Upper lobe of left lung (tissue), 6 donors: ENCODE measurements around the gene HNRNPM. TPM values are rescaled to one million over a fixed set of nuclear protein-coding genes. Genes with fewer than 3 reads are reported as not detected.
"Not testable (repeated sequence)": the region's sequence is repeated elsewhere in the genome, so short reads cannot be mapped to it uniquely, and the experiment has no call there.

Source experiments
- ATAC-seq, 2 donors: fragments of 200-7000 bp; cut with Tn5 transposase; one replicate each; pipeline ENCODE4 v1.9.1; 2022; ENCODE audit warnings: mild to moderate bottlenecking in 2 of 2, moderate library complexity in 2 of 2; ENCODE audit not compliant: low FRiP score in 2 of 2
- DNase-seq, 2 donors: peaks; one replicate each; pipeline ENCODE4 v3.0.0-alpha.2; 2019 to 2020
- H3K27ac ChIP-seq, 4 donors: fragments of 200-600 bp; sonication (generic); one replicate each; pipeline ENCODE4 v1.5.1; 2016 to 2019
- H3K27me3 ChIP-seq, 4 donors: fragments of 200-600 bp; sonication (generic); one replicate each; pipeline ENCODE4 v1.5.1; 2017 to 2019
- H3K36me3 ChIP-seq, 4 donors: fragments of 200-600 bp; sonication (generic); one replicate each; pipeline ENCODE4 v1.5.1; 2016 to 2019
- H3K4me1 ChIP-seq, 4 donors: fragments of 200-600 bp; sonication (generic); one replicate each; pipeline ENCODE4 v1.5.1; 2018 to 2019
- H3K4me3 ChIP-seq, 4 donors: fragments of 200-600 bp; sonication (generic); one replicate each; pipeline ENCODE4 v1.5.1; 2017 to 2019; ENCODE audit warnings: mild to moderate bottlenecking in 2 of 4, moderate library complexity in 1 of 4
- H3K9me3 ChIP-seq, 4 donors: fragments of 200-600 bp; sonication (generic); one replicate each; pipeline ENCODE4 v1.5.1; 2018 to 2019
- EP300 ChIP-seq, 4 donors: sonication (generic); formaldehyde crosslinking; IDR thresholded peaks; one replicate each; pipeline ENCODE4 v1.5.1; 2017; ENCODE audit warnings: antibody characterized with exemption in 4 of 4, control low read depth in 2 of 4
- POLR2A ChIP-seq, 4 donors: fragments of 450-650 bp; IDR thresholded peaks; one replicate each; pipeline ENCODE4 v1.5.1; 2016 to 2017; ENCODE audit warnings: antibody characterized with exemption in 4 of 4, mild to moderate bottlenecking in 2 of 4
- POLR2AphosphoS5 ChIP-seq, 2 donors: sonication (generic); formaldehyde crosslinking; IDR thresholded peaks; one replicate each; pipeline ENCODE4 v1.5.1; 2017; ENCODE audit warnings: antibody characterized with exemption in 2 of 2
- WGBS, 2 donors: methylation state at CpG; one replicate each; pipeline ENCODE4 v1.1.5; 2017 to 2018; 5-methylcytosine and 5-hydroxymethylcytosine counted together
- total RNA-seq, 6 donors: library from RNA; depleted of rRNA in 4 of 6; stranded (reverse); fragments of >200 nt in 4 of 6; gene quantifications; one replicate each; pipeline versions ENCODE4 v1.1.0 to v1.2.1, GENCODE V29; 2016 to 2021
- TF ChIP-seq, protein P1 (sequence below), 6 experiments: fragments of 450-650 bp in 4 of 6; fragments of 200-600 bp in 2 of 6; sonication (generic) in 2 of 6; IDR thresholded peaks; one replicate each; pipeline ENCODE4 v1.5.1; 2016 to 2019; ENCODE audit warnings: antibody characterized with exemption in 6 of 6
- donor health status: DM: no; HTN: no; CAD: no; lungs with moderate emphysema.
- donor health status: DM: no; HTN: yes; CAD: no; lungs with severe emphysema.

Gene HNRNPM
- total RNA-seq, 6 donors from 2014 or later = 95.2 to 188 (median 149) TPM

DNA sequence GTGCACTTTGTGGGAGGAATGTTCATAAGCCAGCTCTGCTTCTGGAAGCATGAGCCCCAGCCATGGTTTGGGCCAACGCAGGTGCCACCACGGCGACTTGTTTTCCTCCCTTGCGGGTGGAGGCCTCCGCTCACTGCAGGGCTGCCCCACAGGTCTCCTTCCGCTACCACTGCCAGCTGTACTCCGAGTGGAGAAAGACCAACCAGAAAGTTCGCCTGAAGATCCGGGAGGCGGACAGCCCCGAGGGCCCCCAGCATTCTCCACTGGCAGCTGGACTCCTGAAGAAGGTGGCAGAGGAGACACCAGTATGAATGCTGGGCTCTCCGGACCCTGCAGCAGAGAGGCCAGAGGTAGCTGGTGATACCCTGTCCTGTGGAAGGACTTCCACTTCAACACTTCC is 6.5 kb upstream of the HNRNPM start:
- no peak for ATAC-seq
- peak in 1 of 2 donors; percentile 62 for DNase-seq
- peaks cover 0 to 26% (median 10%) of the 10 kb centered on the region in 4 donors for H3K36me3 ChIP-seq
- H3K4me3 ChIP-seq = no peak overlapping the region
- TF ChIP-seq, protein P1, sequence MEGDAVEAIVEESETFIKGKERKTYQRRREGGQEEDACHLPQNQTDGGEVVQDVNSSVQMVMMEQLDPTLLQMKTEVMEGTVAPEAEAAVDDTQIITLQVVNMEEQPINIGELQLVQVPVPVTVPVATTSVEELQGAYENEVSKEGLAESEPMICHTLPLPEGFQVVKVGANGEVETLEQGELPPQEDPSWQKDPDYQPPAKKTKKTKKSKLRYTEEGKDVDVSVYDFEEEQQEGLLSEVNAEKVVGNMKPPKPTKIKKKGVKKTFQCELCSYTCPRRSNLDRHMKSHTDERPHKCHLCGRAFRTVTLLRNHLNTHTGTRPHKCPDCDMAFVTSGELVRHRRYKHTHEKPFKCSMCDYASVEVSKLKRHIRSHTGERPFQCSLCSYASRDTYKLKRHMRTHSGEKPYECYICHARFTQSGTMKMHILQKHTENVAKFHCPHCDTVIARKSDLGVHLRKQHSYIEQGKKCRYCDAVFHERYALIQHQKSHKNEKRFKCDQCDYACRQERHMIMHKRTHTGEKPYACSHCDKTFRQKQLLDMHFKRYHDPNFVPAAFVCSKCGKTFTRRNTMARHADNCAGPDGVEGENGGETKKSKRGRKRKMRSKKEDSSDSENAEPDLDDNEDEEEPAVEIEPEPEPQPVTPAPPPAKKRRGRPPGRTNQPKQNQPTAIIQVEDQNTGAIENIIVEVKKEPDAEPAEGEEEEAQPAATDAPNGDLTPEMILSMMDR (IDR thresholded peaks at IDR 0.05) = no peak
- TF ChIP-seq EP300 (IDR thresholded peaks at IDR 0.05) (no peak), POLR2AphosphoS5 (IDR thresholded peaks at IDR 0.05) (no peak), POLR2A (IDR thresholded peaks at IDR 0.05) (no peak)
- no peaks in the 10 kb centered on the region for H3K9me3 ChIP-seq
- no peak overlapping the region for H3K27ac ChIP-seq
- 96 to 97% methylated on average over 12 of the region's 12 CpGs for WGBS, 2 donors
- no peaks in the 10 kb centered on the region for H3K27me3 ChIP-seq
- peaks cover 0 to 12% (median 10%) of the 10 kb centered on the region in 4 donors for H3K4me1 ChIP-seq

DNA sequence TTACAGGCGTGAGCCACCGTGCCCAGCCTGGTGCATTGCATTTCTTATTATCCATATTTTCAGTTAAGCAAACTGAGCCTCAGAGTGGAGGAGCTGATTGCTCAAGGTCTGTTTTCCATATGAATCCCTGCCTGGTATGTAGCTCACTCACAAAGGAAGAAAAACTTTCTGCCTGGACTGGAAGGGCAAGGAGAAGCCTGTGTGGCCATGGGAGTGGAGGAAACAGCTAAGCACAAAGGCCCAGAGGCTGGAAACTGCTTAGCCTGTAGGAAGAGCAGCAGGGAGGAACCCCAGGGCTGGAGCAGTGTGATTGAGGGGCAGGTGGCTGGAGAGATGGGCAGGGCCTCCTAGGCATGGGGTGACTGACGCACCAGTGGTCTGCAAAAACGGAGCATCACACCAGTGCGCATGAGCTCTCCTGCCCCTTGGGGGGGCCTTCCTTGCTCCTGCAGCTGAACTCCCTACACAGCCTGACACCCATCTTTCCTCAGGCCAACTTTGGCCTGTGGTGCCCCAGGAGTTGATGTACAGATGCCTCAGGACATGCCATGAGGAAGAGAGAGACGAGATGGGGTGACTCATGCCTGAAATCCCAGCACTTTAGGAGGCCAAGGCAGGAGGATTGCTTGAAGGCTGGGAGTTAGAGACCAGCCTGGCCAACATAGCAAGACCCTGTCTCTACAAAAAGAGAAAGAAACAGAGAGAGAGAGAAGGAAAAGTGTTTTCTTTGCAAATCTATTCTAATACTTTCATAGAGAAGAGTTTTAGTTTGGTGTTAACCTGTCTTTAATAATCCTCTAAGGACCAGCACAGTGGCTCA is 2.8 kb upstream of the HNRNPM start:
- TF ChIP-seq, protein P1 (IDR thresholded peaks at IDR 0.05) = no peak
- TF ChIP-seq POLR2A (IDR thresholded peaks at IDR 0.05) (no peak), POLR2AphosphoS5 (IDR thresholded peaks at IDR 0.05) (no peak), EP300 (IDR thresholded peaks at IDR 0.05) (no peak)
- H3K27me3 ChIP-seq = no peaks in the 10 kb centered on the region
- ATAC-seq (no peak), DNase-seq (no peak)
- no peak overlapping the region for H3K4me3 ChIP-seq
- H3K4me1 ChIP-seq = peaks cover 10 to 24% (median 17%) of the 10 kb centered on the region in 4 donors
- H3K27ac ChIP-seq = no peak overlapping the region
- peaks cover 0 to 22% (median 18%) of the 10 kb centered on the region in 4 donors for H3K36me3 ChIP-seq
- WGBS, 2 donors = 88 to 91% methylated on average over 5 to 6 of the region's 6 CpGs
- no peaks in the 10 kb centered on the region for H3K9me3 ChIP-seq

DNA sequence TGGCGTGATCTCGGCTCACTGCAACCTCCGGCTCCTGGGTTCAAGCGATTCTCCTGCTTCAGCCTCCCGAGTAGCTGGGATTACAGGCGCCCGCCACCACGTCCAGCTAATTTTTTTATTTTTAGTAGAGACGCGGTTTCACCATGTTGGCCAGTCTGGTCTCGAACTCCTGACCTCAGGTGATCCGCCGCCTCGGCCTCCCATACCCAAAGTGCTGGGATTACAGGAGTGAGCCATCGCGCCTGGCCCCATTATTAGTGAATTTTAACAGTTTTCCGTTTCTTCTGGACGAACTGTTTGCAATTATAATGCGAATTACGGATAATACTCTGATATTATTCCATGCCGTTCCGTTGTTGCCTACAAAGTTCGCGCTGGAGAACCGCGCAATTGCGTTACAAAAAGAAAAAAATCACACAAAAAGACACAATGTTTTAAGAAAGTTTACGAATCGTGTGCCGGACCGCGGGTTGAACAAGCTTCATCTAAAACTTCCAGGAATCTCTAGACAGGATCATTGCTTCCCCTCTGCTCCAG is 567 bp upstream of the HNRNPM start:
- Histone ChIP-seq H3K36me3 (peaks cover 0 to 21% (median 6%) of the 10 kb centered on the region in 4 donors), H3K4me3 (peak overlapping the region; percentile 4 to 93 (median 80)), H3K27ac (peak overlapping the region; percentile 97 to 99 (median 98)), H3K4me1 (peaks cover 33 to 46% (median 39%) of the 10 kb centered on the region in 4 donors)
- not testable (repeated sequence) for ATAC-seq, H3K9me3 ChIP-seq, H3K27me3 ChIP-seq, DNase-seq
- WGBS, 2 donors = 33 to 34% methylated on average over 32 of the region's 32 CpGs

DNA sequence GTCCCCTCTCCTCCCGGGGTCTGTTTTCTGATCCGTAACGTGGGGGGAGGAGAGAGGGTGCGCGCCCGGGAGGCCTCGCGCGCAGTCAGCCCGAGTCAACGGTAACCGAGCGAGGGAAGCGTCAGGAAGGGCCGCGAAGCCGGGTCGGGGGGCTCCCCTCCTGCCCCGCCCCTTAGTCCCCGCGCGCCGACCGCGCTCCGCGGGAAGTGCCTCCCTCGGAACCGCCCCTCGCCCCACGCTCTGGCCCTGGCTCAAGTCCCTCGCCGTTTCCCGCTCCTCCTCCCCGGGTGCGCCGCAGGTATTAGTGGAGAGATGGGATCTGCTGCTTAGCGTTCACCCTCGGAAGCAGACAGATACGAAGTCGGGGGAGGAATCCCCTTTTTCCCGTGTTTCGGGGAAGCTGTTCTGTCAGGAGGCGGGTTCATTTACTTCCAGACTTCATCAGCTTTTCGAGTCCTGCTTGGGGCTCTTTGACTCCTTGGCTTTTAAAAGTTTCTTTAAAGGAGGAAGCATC is 770 bp downstream of the HNRNPM start:
- WGBS, 2 donors = 3% methylated on average over 6 to 39 of the region's 45 CpGs
- peak overlapping the region; percentile 97 to 99 (median 98) for H3K27ac ChIP-seq
- peak; percentile 19 to 42 for TF ChIP-seq POLR2AphosphoS5 (IDR thresholded peaks at IDR 0.05)
- no peak for TF ChIP-seq EP300 (IDR thresholded peaks at IDR 0.05)
- no peaks in the 10 kb centered on the region for H3K9me3 ChIP-seq
- H3K27me3 ChIP-seq = no peaks in the 10 kb centered on the region
- H3K36me3 ChIP-seq = peaks cover 0 to 21% (median 5%) of the 10 kb centered on the region in 4 donors
- peaks cover 43 to 57% (median 48%) of the 10 kb centered on the region in 4 donors for H3K4me1 ChIP-seq
- ATAC-seq (peak; percentile 79), DNase-seq (peak; percentile 70 to 92)
- peak overlapping the region; percentile 70 to 93 (median 80) for H3K4me3 ChIP-seq

DNA sequence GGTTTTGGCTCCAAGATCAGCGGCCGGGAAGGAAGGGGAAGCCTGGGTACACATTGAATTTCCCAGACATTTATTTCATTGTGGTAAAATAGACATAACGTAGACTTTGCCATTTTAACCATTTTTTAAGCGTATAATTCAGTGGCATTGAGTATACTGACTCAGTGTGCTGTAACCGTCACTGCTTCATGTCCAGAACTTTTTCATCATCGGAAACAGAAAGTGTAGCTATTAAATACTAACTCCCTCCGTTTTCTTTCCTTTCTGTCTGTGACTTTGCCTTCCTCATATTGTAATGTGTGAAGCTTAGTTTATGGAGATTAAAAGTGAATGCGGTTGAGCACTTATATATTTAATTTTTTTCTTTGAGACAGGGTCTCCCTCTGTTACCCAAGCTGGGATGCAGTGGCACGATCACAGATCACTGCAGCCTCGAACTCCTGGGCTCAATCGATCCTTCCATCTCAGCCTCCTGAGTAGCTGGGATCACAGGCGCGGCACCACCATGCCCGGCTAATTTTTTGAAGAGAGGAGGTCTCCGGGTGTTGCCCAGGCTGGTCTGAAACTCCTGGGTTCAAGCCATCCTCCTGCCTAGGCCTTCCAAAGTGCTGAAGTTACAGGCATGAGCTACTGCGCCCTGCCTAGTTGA is 1.4 kb downstream of the HNRNPM start:
- peaks cover 0 to 21% (median 5%) of the 10 kb centered on the region in 4 donors for H3K36me3 ChIP-seq
- ATAC-seq = no peak

More for the DNA sequence above, 1.4 kb downstream of the HNRNPM start:
- DNase-seq = no peak
- TF ChIP-seq POLR2A (IDR thresholded peaks at IDR 0.05) (no peak), POLR2AphosphoS5 (IDR thresholded peaks at IDR 0.05) (no peak), EP300 (IDR thresholded peaks at IDR 0.05) (no peak)
- TF ChIP-seq, protein P1 (IDR thresholded peaks at IDR 0.05) = no peak
- H3K27me3 ChIP-seq = no peaks in the 10 kb centered on the region
- peak overlapping the region; percentile 70 to 93 (median 80) for H3K4me3 ChIP-seq
- H3K9me3 ChIP-seq = no peaks in the 10 kb centered on the region
- H3K27ac ChIP-seq = peak overlapping the region; percentile 97 to 99 (median 98)
- WGBS, 2 donors = 22 to 27% methylated on average over 15 to 16 of the region's 16 CpGs
- peaks cover 49 to 63% (median 55%) of the 10 kb centered on the region in 4 donors for H3K4me1 ChIP-seq
